GM12878 (cell line): ENCODE results near the gene GPR137B. TPM values are rescaled to one million over a fixed set of nuclear protein-coding genes. Genes with fewer than 3 reads are reported as not detected.

Experiments
- ATAC-seq: fragments of 200-7000 bp; cut with Tn5 transposase; 3 replicates; pipeline ENCODE4 v1.9.1; 2020; ENCODE audit warnings: mild to moderate bottlenecking, moderate library complexity
- BruUV-seq: library from RNA; stranded (reverse); fragments of 400-500 nt; replicated peaks from 2 replicates; lab custom pipeline; 2021; lab: Mats Ljungman, UMichigan
- CTCF ChIA-PET: fragments of 300-600 bp; sonication (Branson Sonifier 250); formaldehyde crosslinking; extraction: SDS; loops from one replicate; lab custom pipeline; 2021; ENCODE audit warnings: inconsistent platforms; lab: Yijun Ruan, JAX
- POLR2A ChIA-PET: fragments of 350-600 bp; formaldehyde crosslinking; extraction: SDS; loops from one replicate; lab custom pipeline; 2021; ENCODE audit warnings: inconsistent platforms; lab: Charles Lee
- RAD21 ChIA-PET: fragments of 300-600 bp; sonication (Branson Sonifier 250); formaldehyde crosslinking; loops from one replicate; lab custom pipeline; 2023; ENCODE audit warnings: antibody characterized with exemption; ENCODE audit not compliant: unreplicated experiment; lab: Charles Lee
- SMC1A ChIA-PET: fragments of 300-600 bp; sonication (Branson Sonifier 250); formaldehyde crosslinking; loops from one replicate; lab custom pipeline; 2023; ENCODE audit not compliant: unreplicated experiment, uncharacterized antibody; lab: Charles Lee
- DNase-seq: peaks from one replicate; pipeline ENCODE4 v3.0.0-alpha.2; 2011; ENCODE audit warnings: low read depth, low spot score
- FAIRE-seq: peaks from 3 replicates; lab custom pipeline; 2011; peaks lifted over from hg19 to GRCh38; lab: Jason Lieb, UNC
- H2AFZ ChIP-seq: 2 replicates; pipeline ENCODE4 v1.6.0; 2011; ENCODE audit warnings: low read depth, low read length, control low read depth; ENCODE audit not compliant: control insufficient read depth
- H3K27ac ChIP-seq: 2 replicates; pipeline ENCODE4 v1.5.1; 2011; ENCODE audit warnings: control low read depth; ENCODE audit not compliant: control insufficient read depth, insufficient read depth
- H3K27me3 ChIP-seq, 2 experiments: replicated peaks in 1 of 2; 2 replicates each; pipeline versions ENCODE4 v1.6.0 to v1.6.1; 2011; ENCODE audit warnings: low read length in 1 of 2; ENCODE audit not compliant: control insufficient read depth in 2 of 2, insufficient read depth in 2 of 2
- H3K36me3 ChIP-seq, 2 experiments: 2 replicates each; pipeline ENCODE4 v1.5.1; 2011; ENCODE audit warnings: low read length in 1 of 2; ENCODE audit not compliant: control insufficient read depth in 2 of 2, insufficient read depth in 2 of 2
- H3K4me1 ChIP-seq: 2 replicates; pipeline ENCODE4 v1.6.1; 2011; ENCODE audit warnings: mild to moderate bottlenecking, low read length, moderate library complexity, mixed read lengths; ENCODE audit not compliant: control insufficient read depth, insufficient read depth
- H3K4me2 ChIP-seq: 2 replicates; pipeline ENCODE4 v1.6.0; 2011; ENCODE audit warnings: control low read depth; ENCODE audit not compliant: control insufficient read depth, insufficient read depth
- H3K4me3 ChIP-seq: fragments of 200-600 bp; sonication (generic); 2 replicates; pipeline ENCODE4 v1.5.1; 2016
- H3K79me2 ChIP-seq: 2 replicates; pipeline ENCODE4 v1.6.0; 2011; ENCODE audit warnings: low read length; ENCODE audit not compliant: control insufficient read depth, insufficient read depth
- H3K9ac ChIP-seq: 2 replicates; pipeline ENCODE4 v1.8.0; 2011; ENCODE audit warnings: low read length, control low read depth, mixed read lengths; ENCODE audit not compliant: control insufficient read depth, insufficient read depth
- H3K9me3 ChIP-seq: replicated peaks from 3 replicates; pipeline ENCODE4 v1.5.1; 2011; ENCODE audit warnings: mild to moderate bottlenecking, low read length; ENCODE audit not compliant: control insufficient read depth, insufficient read depth
- H4K20me1 ChIP-seq: 2 replicates; pipeline ENCODE4 v1.6.0; 2011; ENCODE audit not compliant: control insufficient read depth, insufficient read depth
- BCL11A ChIP-seq: IDR thresholded peaks from 2 replicates; pipeline ENCODE4 v1.6.1; 2011; ENCODE audit warnings: low read depth, low read length
- CBFB ChIP-seq: IDR thresholded peaks from 2 replicates; pipeline ENCODE4 v1.6.1; 2016; ENCODE audit warnings: antibody characterized with exemption, low read depth
- EGR1 ChIP-seq, 2 experiments: IDR thresholded peaks; 1 replicate in 1 of 2; 2 replicates in 1 of 2; pipeline ENCODE4 v1.6.1; 2011 to 2012; ENCODE audit warnings: low read depth in 2 of 2, low read length in 2 of 2, borderline replicate concordance in 1 of 2, mild to moderate bottlenecking in 1 of 2, moderate library complexity in 1 of 2
- FOXK2 ChIP-seq: fragments of 450-650 bp; IDR thresholded peaks from 2 replicates; pipeline ENCODE4 v1.6.1; 2017; ENCODE audit warnings: mild to moderate bottlenecking, moderate library complexity
- GABPA ChIP-seq: IDR thresholded peaks from 2 replicates; pipeline ENCODE4 v1.6.1; 2014; ENCODE audit warnings: antibody characterized with exemption, low read depth, mild to moderate bottlenecking, inconsistent platforms
- IKZF1 ChIP-seq: fragments of 450-650 bp; conservative IDR thresholded peaks from 2 replicates; pipeline ENCODE4 v1.6.1; 2017; ENCODE audit warnings: antibody characterized with exemption, mild to moderate bottlenecking
- MEF2A ChIP-seq: IDR thresholded peaks from 2 replicates; pipeline ENCODE4 v1.6.1; 2011; ENCODE audit warnings: low read depth, mild to moderate bottlenecking, low read length, moderate library complexity; ENCODE audit not compliant: insufficient read depth
- MXI1 ChIP-seq: fragments of 150-350 bp; IDR thresholded peaks from 2 replicates; pipeline ENCODE4 v1.6.1; 2011; ENCODE audit warnings: low read depth, mild to moderate bottlenecking, inconsistent platforms, low read length, improper control_type of control experiment
- RBBP5 ChIP-seq: fragments of 200-600 bp; sonication (generic); conservative IDR thresholded peaks from 2 replicates; pipeline ENCODE4 v1.6.1; 2016
- SREBF2 ChIP-seq: IDR thresholded peaks from 2 replicates; pipeline ENCODE4 v1.6.1; 2012; ENCODE audit warnings: mild to moderate bottlenecking, low read length
- SRF ChIP-seq, 2 experiments: IDR thresholded peaks; 2 replicates each; pipeline ENCODE4 v1.6.1; 2011; ENCODE audit warnings: low read depth in 2 of 2, low read length in 2 of 2, mild to moderate bottlenecking in 1 of 2, moderate library complexity in 1 of 2
- TAF1 ChIP-seq: IDR thresholded peaks from 2 replicates; pipeline ENCODE4 v1.6.1; 2011; ENCODE audit warnings: mild to moderate bottlenecking, low read depth, low read length, borderline replicate concordance
- ZNF384 ChIP-seq: IDR thresholded peaks from 2 replicates; pipeline ENCODE4 v1.6.1; 2012; ENCODE audit warnings: low read depth, mild to moderate bottlenecking, low read length, improper control_type of control experiment, borderline replicate concordance
- ZNF622 ChIP-seq: fragments of 450-650 bp; IDR thresholded peaks from 2 replicates; pipeline ENCODE4 v1.6.1; 2017; ENCODE audit warnings: mild to moderate bottlenecking, inconsistent platforms
- WGBS: methylation state at CpG from one replicate; pipeline ENCODE4 v1.1.6; 2016; ENCODE audit warnings: low lambda C conversion rate; ENCODE audit not compliant: insufficient replicate concordance, insufficient coverage; ENCODE audit errors: missing lambda C conversion rate; 5-methylcytosine and 5-hydroxymethylcytosine counted together
- in situ Hi-C: fragments of 300-500 bp; cut with MboI; formaldehyde crosslinking; loops from 9 replicates; pipeline ENCODE4 v1.14.3; 2018; ENCODE audit warnings: mixed read lengths
- intact Hi-C: fragments of 100-400 bp; cut with micrococcal nuclease; formaldehyde crosslinking; loops from one replicate; pipeline ENCODE4 v1.14.2; 2022; ENCODE audit not compliant: unreplicated experiment
- polyA plus RNA-seq, 11 experiments: library from polyadenylated mRNA; depleted of rRNA in 4 of 11; unstranded in 6 of 11; stranded (reverse) in 5 of 11; fragments of >200 nt; fragmentation: Nextera tagmentation in 4 of 11; fragmentation: Illumina TruSeq in 1 of 11; extraction: Ambion mirVana in 4 of 11; extraction: Trizol in 1 of 11; gene quantifications; 1 replicate in 1 of 11; 2 replicates in 10 of 11; pipeline versions ENCODE4 v1.2.1 to v1.2.3, GENCODE V29; 2011 to 2016; ENCODE audit warnings: inconsistent platforms in 2 of 11, missing spikeins in 2 of 11, low read depth in 1 of 11
- total RNA-seq, 4 experiments: library from RNA; depleted of rRNA in 3 of 4; stranded (reverse); fragments of >200 nt in 3 of 4; fragmentation: Illumina TruSeq in 1 of 4; extraction: Trizol in 1 of 4; gene quantifications; 2 replicates each; pipeline versions ENCODE4 v1.2.1 to v1.2.3, GENCODE V29; 2013 to 2021
- TF ChIP-seq, protein P1 (sequence below): fragments of 150-350 bp; IDR thresholded peaks from 2 replicates; pipeline ENCODE4 v1.6.1; 2014; ENCODE audit warnings: mild to moderate bottlenecking, low read depth, low read length
- TF ChIP-seq, protein P2 (sequence below): IDR thresholded peaks from 2 replicates; pipeline ENCODE4 v1.6.1; 2012; ENCODE audit warnings: low read depth, low read length, improper control_type of control experiment

The GPR137B gene
- total and polyA plus RNA-seq, 10 of the 15 experiments (the other 5 are each of a cell fraction or from before 2014, with no cell fraction given) = 5.4 to 20.8 (median 12.5) TPM

- RAD21 ChIA-PET = interaction anchor here (0.7 to 1.0 kb wide), 2 partner anchors 10 to 197 kb away, joined by 3 read pairs; no protein-coding TSS in a partner anchor
- TF ChIP-seq, protein P1, sequence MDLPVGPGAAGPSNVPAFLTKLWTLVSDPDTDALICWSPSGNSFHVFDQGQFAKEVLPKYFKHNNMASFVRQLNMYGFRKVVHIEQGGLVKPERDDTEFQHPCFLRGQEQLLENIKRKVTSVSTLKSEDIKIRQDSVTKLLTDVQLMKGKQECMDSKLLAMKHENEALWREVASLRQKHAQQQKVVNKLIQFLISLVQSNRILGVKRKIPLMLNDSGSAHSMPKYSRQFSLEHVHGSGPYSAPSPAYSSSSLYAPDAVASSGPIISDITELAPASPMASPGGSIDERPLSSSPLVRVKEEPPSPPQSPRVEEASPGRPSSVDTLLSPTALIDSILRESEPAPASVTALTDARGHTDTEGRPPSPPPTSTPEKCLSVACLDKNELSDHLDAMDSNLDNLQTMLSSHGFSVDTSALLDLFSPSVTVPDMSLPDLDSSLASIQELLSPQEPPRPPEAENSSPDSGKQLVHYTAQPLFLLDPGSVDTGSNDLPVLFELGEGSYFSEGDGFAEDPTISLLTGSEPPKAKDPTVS = no peak
- TF ChIP-seq, protein P2, sequence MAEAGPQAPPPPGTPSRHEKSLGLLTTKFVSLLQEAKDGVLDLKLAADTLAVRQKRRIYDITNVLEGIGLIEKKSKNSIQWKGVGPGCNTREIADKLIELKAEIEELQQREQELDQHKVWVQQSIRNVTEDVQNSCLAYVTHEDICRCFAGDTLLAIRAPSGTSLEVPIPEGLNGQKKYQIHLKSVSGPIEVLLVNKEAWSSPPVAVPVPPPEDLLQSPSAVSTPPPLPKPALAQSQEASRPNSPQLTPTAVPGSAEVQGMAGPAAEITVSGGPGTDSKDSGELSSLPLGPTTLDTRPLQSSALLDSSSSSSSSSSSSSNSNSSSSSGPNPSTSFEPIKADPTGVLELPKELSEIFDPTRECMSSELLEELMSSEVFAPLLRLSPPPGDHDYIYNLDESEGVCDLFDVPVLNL = no peak
- TF ChIP-seq SRF (IDR thresholded peaks at IDR 0.05; ENCODE audit: low read depth in 2 of 2, low read length in 2 of 2) (no peak), CBFB (no peak), MEF2A (no peak), TAF1 (no peak), MXI1 (no peak), RBBP5 (no peak), ZNF622 (no peak), FOXK2 (no peak), SREBF2 (no peak), ZNF384 (no peak), BCL11A (no peak), EGR1 (IDR thresholded peaks at IDR 0.05; ENCODE audit: borderline replicate concordance in 1 of 2, low read depth in 2 of 2, low read length in 2 of 2) (no peak), GABPA (no peak), IKZF1 (no peak)
Measured at GRCh38 chr1:236130372-236130771, 12.0 kb upstream of the GPR137B start.

More at GRCh38 chr1:236130372-236130771, 12.0 kb upstream of the GPR137B start:
- no peak overlapping the region for H3K27ac ChIP-seq
- FAIRE-seq (no peak), DNase-seq (no peak), ATAC-seq (no peak)
- ChIA-PET CTCF (interaction anchor here (0.6 to 0.7 kb wide), 2 partner anchors 14 to 36 kb away, joined by 3 read pairs; no protein-coding TSS in a partner anchor), POLR2A (interaction anchor here (0.7 kb wide), 1 partner anchor 18 kb away, joined by 3 read pairs; no protein-coding TSS in a partner anchor), SMC1A (interaction anchor here (0.8 to 1.2 kb wide), 2 partner anchors 10 to 155 kb away, joined by 3 to 4 read pairs; no protein-coding TSS in a partner anchor)
- H3K27me3 ChIP-seq = no peaks in the 10 kb centered on the region
- H2AFZ ChIP-seq = no peak overlapping the region
- no peaks in the 10 kb centered on the region; the same call in 2 of the 3 replicates for H3K9me3 ChIP-seq
- intact Hi-C loops = no loop called here
- H3K79me2 ChIP-seq = no peaks in the 10 kb centered on the region
- H3K4me2 ChIP-seq = no peak overlapping the region
- no peak overlapping the region for H3K9ac ChIP-seq
- in situ Hi-C loops = no loop called here
- H3K36me3 ChIP-seq = no peaks in the 10 kb centered on the region
- H4K20me1 ChIP-seq = no peaks in the 10 kb centered on the region
- peaks cover 3% of the 10 kb centered on the region; the same call in 1 of the 2 replicates for H3K4me1 ChIP-seq
- BruUV-seq = no TSS peak
- 64% methylated on average over 3 of the region's 3 CpGs for WGBS
- H3K4me3 ChIP-seq = no peak overlapping the region
